ENCODE measurements around the gene SLC7A4.
A peak's percentile ranks its signal among the peaks of the same experiment; 100 is the strongest.

Gene SLC7A4

DNA sequence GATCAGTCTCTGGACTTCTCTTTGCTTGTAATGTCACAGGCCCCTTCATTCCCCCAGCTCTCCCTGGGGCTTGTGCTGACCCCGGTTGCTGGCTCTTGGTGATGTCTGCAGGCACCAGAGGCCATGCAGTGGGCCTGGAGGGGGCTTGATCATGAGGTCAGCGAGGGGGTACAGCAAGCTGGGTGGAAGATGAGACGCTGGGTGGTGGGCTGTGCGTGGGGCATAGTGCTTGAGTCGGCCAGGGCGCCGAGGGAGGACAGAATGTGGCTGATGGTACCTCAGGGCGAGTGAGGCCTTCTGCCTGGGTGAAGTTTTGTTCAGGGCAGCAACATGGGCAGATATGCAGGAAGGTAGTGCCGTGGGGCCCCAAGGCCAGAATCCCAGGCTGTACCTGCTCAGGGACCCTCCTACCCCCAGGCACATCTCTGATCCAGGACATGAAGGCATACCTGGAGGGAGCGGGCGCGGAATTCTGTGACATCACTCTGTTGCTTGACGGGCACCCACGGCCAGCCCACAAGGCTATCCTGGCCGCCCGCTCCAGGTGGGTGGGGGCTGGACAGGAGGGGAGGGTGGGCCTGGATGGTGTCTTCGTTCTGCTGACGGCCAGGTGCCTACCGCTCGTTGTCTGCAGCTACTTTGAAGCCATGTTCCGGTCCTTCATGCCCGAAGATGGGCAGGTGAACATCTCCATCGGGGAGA, 36.9 kb downstream of the SLC7A4 start:
- DNase-seq: no peak

GRCh38 chr22:20994902-20995241, 37.5 kb downstream of the SLC7A4 start:
- DNase-seq: no peak

GRCh38 chr22:20994128-20994901, 38.0 kb downstream of the SLC7A4 start:
- no peak for DNase-seq

DNA sequence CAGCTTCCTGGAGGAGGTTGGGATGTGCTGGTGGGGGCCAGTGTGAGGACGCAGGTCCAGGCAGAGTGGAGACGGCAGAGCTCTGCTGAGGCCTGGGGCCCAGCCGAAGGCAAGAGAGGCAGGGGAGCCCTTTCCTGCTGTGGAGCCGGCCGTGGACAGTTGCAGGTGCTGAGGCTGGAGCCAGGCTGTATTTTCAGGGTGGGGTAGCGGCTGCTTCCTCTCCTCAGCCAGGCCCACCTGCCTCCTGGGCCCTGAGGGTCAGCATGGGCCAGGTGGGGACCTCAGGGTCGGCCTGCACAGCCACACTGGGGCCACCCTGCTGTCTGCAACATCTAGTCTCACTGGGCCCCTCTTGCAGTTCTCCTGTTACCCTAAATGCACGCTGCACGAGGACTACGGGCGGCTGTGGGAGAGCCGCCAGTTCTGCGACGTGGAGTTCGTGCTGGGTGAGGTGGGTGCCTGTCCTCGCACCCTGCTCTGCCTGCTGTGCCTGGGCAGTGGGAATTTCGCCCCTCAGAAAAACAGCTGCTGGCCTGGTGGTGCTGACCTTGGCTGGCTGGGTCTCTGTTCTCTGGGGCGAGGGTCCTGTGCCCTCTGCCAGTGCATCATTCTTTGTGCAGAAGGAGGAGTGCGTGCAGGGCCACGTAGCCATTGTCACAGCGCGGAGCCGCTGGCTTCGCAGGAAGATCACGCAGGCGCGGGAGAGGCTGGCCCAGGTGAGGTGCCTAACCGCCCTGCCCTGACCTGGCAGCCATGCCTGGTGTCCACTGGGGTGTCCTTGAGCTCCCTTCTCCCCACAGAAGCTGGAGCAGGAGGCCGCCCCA, 38.8 kb downstream of the SLC7A4 start:
- no peak for DNase-seq

GRCh38 chr22:20992456-20993303, 39.7 kb downstream of the SLC7A4 start:
- DNase-seq: no peak

DNA sequence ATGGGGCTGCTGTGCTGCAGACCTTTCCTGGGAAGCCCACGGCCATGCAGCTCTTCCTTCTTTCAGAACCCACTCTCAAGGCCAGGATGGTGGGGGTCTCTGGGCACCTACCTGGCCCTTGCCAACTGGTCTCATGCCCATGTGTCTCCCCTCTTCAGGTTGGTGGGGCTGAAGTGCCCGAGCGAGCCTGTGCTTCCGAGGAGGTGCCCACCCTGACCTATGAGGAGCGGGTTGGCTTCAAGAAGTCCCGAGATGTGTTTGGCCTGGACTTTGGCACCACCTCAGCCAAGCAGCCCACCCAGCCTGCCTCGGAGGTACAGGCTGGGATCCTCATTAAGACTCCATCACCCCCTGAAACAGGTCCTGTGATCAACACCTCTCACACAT, 40.3 kb downstream of the SLC7A4 start:
- no peak for DNase-seq

- no peak for DNase-seq
Observed at GRCh38 chr22:20991252-20992055, 40.9 kb downstream of the SLC7A4 start.

GRCh38 chr22:20990184-20991180, 41.9 kb downstream of the SLC7A4 start:
- DNase-seq: no peak

- no peak for DNase-seq
Observed at GRCh38 chr22:20989323-20990138, 42.8 kb downstream of the SLC7A4 start.

GRCh38 chr22:20988573-20989322, 43.6 kb downstream of the SLC7A4 start:
- DNase-seq: no peak

GRCh38 chr22:20987375-20987774, 45.0 kb downstream of the SLC7A4 start:
- no peak for DNase-seq

DNA sequence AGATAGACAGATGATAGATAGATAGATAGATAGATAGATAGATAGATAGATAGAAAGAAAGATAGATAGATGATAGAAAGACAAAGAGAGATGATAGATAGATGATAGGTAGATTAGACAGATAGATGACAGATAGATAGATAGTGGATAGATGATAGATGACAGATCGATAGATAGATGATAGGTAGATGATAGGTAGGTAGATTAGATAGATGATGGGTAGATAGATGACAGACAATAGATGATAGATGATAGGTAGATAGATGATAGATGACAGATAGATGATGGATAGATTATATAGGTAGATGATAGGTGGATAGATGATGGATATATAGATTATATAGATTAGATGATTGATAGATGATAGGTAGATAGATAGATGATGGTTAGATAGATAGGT, 46.0 kb downstream of the SLC7A4 start:
- no peak for DNase-seq

GRCh38 chr22:20985720-20986119, 46.6 kb downstream of the SLC7A4 start:
- DNase-seq: no peak

DNA sequence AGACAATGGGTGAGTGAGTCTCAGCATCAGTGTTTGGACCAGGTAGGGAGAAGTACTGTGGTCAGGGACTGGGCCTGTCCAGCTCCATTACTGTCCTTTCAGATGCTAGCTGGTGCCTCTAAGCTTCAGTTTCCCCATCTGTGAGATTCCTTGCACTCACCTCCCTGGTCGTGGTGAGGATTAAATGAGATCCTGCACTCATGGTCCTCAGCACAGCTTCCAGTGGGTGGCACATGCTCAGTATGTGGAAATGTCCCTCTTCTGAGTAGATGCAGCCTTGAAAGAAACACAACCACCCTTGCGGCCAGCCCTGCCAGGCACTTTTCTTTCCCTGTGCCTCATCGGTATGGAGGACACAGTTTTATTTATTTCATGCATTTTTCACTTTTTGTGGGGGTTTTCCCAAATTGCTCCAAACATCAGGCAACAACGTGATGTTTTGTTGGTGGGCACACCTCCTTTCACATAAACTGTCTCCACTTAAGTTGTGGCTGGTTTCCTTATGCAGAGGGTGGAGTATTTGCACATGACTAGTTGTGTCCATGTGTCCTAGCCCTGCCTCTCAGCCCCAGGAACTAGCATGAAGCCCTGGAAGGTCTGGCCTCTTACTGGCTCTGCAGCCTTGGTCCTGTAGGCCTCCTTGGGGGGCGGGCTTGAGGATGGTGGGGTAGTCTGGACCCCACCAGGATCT, 49.1 kb downstream of the SLC7A4 start:
- no peak for DNase-seq

DNA sequence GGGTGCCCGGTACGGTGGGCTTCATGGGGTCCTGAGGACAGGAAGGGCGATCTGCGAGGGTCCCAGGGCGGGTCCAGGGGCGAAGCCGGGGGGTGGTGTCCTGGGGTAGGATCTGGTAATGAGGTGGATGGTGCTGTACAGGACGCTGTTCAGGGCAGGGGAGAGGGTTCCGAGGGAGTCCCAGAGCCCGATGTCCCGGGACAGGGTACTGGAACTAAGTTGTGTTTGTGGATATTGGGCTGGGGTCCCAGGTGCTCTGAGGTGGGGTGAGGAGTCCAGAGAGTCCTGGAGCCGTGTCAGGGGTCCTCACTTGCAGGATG, 49.8 kb downstream of the SLC7A4 start:
- DNase-seq: no peak

- peak; percentile 61 for DNase-seq
Observed at GRCh38 chr22:20981787-20982562, 50.4 kb downstream of the SLC7A4 start, which contains the start of gene LZTR1. Gene LZTR1, plus strand, starts transcription at chr22:20982297. Its CDS starts 75 bp downstream, at chr22:20982372.

GRCh38 chr22:20980938-20981722, 51.2 kb downstream of the SLC7A4 start:
- no peak for DNase-seq

Data from activated gamma-delta T cell treated with Interleukin-2 at 50 U/mL for 16 hours (primary cell).